Stimulated activated CD8-positive, alpha-beta memory T cell treated with anti-CD3 and anti-CD28 coated beads, Interleukin-7, amount 100 ng/mL, for 48 hours (primary cell): ENCODE results near the gene PLCG1.

ENCODE experiments used
- DNase-seq, 2 donors: peaks; one replicate each; pipeline ENCODE4 v3.0.0-alpha.2; 2020; ENCODE audit warnings: low read depth in 1 of 2; ENCODE audit errors: extremely low read depth in 1 of 2

PLCG1 gene

DNA sequence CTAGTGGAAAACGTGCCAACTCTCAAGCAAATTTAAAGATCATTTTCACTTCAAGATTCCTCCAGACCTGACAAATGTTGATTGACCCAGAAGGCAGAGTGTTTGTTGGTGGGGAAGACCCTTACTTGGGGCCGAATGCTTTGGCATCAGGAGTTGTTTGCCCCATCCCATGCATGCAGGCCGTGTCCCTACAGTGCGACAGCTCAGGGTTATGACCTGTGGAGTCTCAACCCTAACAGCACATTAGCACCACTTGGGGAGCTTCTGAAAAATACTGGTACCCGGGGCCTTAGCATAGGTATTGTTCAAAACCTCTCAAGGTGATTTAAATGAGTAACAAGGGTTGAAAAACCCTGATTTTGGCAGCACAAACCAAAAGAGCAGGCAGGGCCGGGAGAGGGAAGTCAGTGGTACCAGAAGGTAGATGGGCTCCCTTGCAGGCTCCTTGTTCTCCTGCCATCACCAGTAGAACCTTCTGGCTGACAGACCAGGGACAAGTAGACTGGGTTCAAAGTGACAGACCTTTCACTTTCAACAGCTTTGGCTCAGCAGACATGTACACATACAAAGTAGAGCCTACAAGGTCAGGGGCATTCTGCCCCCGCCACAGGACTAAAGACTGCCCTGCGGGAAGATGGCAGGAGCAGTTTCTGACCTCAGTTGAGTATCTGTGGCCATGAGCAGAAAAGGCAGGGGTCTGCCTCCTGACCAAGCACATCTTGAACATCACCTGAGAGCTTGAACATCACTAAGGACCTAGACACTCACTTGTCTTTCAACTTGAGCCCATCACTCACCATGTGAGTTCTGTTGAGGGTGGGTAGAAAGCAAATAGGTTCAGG, 39.6 kb downstream of the PLCG1 start:
- DNase-seq, result no peak

DNA sequence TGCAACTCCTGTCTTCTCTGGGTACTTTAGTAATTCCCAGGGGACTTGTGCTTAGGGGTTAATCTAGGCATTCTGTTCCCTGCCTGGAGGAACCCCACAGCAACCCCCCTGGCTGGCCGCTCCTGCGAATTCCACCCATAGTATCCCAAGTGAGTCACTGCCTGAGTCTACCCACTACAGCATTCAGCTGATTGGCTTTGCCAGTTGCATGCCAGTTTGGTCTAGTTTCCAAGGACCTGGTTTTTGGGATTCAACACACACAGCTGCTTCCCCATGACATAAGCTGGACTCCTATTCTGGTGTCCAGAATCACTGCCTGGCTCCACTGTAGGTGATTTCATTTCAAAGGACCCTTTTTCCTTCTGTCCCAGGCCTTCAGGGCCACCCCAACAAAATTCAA, 40.3 kb downstream of the PLCG1 start:
- no peak for DNase-seq

DNA sequence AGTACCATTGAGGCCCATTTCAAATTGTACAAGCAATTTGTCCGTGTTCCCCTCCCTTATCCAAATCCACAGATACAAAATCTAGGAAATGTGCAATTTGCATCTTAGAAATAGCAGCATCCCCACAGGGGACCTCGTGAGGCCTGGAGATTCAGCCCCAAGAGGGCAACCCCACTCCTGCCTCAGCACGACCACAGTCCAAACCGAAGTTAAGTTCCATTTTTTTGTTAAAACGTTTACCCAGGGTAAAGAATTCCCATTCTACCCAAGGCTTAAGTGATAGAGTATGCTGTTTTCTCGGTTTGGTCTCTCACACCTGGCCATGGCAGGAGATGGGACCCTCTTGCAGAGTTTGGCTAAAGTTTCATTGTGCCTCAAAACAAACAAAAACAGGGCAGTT, 41.2 kb downstream of the PLCG1 start:
- DNase-seq, result no peak

DNA sequence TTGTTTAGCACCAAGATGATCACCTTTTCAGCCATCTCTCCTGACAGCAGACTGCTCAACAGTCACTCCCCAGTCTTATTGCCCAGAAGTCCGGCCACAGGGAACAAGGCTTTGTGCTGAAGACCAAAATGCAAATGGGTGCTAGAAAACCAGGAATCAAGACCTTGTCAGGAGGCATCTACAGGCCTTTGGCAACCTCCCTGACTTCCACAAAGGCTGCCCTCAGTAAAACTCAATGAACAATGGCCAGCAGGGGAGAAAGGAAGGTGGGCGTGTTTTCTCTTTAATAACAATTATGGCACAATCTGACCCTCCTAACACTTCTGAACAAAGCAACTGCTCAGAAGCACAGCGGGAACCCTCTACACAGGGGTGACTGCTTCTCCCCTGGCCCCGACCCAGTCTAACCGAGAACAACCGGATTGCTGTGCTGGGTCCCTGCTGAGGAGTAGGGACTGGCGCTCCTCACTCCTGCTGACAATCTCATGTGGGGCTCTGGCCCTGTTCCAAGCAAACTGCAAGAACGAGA, 41.6 kb downstream of the PLCG1 start:
- no peak for DNase-seq

DNA sequence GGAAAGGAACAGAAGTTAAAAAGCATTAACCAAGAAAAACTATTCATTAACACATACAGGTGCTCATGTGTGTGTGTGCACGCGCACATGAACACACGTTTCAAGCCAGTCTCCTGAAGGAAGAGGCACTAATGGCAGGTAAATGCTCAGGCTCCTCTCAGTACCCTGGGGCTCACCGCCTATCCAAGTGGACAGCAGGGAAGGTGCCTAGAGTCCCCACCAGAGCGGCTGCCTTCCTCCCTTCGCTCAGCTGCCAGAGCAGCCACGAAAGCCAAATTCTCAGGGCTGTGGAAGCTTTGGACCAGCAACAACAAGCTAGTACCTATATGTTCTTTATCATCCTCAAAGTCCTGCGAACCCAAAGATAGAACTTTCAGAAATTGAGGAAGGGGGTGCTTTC, 42.6 kb downstream of the PLCG1 start:
- DNase-seq, result no peak

DNA sequence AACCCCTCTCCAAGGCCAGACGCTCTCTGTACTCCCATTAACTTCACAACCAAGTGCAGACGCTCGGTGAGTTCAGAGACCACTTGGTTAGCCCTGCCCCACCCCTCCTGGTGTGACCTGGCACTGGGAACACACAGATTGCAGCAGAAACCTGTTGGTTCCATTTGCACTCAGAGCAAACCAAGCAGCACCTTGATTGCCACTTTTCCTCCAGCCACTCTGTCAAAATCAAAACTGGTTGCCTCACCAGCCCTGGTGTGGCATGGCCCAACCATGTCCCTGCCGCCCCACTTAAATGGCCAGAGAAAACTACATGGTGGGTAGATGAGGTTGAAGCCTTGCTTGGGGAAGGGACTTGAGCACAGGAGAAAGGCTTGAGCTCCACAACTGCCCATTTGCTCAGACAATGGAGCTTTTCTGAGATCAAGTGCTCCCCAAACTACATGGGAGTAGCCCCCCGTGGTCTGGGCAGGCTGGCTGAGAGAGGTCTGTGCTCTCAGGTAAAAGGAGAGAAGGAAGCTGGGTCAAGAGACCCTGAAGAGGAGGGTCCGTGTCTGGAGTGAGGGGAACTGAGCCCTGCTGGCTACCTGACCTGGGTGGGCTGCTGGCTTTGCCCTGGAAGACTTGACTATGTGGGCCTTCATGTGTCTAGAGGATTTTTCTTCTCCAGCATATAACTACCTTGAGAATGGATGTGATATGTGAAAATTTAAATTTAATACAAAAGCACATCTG, 43.4 kb downstream of the PLCG1 start:
- DNase-seq, result no peak

DNA sequence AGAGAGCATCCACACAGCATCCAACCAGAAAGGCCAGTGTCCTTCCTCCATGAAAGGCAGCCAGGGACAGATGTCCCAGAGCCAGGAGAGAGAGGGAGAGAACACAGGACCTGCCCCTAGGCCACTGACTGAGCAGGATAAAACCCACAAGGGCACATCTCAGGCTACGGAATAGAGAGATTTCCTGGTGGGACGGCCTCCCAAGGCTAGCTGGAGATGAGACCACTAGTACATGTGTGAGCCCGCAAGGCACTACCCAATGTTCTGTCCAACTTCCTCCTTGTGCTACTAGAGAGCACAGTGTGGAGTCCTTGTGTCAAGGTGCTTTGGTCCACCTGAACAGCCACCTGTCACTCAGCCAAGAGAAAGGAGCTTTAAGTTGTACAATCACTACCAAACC, 44.2 kb downstream of the PLCG1 start:
- DNase-seq, result no peak

DNA sequence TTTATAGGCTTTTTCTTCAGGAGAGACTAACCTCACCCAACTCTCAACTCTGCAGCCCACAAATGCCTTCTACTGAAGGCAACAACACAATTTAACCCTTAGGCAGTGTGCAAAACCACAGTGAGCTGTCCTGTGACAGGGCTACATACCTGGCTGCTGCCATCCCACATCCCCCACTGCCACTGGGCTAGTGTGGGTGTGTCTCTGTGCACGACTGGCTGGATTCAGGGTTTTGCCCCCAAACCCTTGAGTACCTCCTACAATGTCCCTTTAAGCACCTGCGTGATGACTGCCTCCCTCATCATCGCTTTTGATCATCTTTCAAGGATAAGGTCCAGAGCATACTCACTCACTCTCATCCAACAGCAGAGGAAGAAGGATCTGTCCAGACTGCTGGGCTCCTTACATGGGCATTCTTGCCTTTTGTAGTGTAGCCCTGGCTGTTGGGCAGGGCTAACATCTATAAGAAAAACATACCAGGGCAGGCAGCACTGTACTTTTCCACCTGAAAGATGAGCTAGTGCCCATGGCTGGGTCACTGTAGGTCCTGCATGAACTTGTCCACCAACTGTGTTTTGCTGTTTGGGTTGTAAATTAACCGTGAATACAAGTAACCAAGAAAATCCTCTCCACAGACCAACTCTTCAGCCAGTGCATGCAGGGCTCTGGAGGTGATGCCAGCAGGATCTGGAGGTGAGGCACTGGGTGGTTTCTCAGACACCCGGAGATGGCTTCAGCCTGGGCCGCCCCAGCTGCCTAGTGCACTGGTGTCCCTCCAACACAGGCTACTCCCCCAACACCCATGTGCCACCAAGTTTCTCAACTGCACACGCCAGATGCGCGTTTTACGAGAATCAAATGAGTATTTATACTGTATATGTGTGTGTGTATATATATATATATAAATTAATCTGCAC, 45.2 kb downstream of the PLCG1 start:
- DNase-seq, result no peak

DNA sequence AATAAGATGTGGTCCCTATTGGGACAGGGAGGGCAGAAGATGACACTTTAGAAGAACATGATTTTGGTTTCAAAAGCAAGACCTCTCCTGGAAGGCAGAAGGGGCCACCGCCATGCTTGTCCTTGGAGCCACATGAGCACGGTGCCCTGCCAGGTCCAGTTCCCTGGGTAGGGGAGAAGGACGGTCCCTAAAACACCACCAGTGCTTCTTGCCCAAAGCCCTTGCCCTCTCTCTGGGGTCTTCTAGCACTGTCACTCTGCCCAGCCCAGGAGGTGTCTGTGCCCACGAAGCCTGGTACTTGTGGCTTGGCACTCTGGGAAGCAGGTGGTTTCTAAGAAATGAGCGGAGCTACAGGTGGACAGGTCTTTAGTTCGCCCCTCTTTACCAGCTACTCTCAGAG, 46.0 kb downstream of the PLCG1 start:
- no peak for DNase-seq

DNA sequence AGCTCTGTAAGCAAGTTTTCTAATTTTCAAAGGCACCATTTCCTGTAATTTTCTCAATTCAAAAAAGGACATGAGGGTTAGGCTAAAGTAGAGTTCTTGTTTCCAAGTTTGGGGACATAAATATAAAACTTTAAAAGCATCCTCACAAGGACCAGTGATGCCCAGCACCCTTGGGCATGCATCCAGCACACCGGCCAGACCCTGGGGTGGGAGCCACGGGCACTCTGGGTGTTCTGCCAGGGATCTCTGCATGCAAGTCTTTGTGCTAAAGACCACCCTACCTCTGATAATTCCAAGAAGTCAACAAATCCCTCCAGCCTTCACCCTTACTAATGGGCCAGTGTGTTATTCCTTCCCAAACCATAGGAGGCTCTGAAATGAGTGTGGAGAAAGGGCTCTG, 46.5 kb downstream of the PLCG1 start:
- no peak for DNase-seq

DNA sequence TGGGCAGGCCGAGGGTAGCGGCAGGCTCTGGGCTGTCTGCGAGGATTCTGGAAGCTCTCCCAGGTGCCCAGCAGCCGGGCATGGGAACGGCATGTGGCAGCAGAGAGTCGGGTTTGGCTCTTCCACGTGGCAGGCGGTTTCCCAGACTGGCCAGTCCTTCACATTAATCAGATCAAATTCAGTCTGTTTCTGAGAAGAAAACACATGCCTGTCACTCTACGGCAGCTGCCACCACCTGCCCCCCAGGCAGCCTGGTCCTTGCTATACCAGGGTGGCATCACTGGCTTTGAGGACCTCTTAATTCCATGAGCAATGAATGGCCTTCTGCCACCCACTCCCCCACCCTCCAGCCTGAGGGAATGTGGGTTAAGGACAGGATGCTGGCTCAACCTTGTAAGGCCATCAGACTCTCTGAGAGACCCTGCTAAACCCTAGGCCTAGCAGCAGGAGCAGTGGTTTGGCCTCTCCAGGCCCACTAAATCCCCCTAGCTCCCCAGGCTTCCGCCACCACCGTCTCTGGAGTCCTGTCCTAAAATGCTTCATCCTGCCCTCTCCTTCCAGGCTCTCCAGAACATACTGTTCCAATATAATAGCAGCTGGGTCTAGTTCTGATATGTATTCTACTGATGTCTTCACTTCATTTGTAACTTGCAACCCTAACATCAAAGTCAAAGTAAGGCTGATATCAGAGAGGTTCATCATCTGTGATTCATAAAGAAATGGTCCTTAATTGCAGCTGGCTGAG, 47.8 kb downstream of the PLCG1 start:
- DNase-seq, result no peak

DNA sequence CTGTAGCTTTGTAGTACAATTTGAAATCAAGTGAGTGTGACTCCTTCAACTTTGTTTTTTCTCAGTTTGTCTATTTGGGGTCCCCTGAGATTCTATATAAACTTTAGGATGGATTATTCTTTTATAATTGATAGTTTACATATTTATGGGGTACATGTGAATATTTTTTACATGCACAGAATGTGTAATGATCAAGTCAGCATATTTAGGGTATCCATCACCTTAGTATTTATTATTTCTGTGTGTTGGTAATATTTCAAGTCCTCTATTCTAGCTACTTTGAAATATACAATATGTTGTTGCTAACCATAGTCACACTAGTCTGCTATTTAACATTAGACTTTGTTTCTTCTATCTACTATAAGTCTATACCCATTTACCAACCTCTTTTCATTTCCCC, 50.3 kb downstream of the PLCG1 start:
- no peak for DNase-seq

DNA sequence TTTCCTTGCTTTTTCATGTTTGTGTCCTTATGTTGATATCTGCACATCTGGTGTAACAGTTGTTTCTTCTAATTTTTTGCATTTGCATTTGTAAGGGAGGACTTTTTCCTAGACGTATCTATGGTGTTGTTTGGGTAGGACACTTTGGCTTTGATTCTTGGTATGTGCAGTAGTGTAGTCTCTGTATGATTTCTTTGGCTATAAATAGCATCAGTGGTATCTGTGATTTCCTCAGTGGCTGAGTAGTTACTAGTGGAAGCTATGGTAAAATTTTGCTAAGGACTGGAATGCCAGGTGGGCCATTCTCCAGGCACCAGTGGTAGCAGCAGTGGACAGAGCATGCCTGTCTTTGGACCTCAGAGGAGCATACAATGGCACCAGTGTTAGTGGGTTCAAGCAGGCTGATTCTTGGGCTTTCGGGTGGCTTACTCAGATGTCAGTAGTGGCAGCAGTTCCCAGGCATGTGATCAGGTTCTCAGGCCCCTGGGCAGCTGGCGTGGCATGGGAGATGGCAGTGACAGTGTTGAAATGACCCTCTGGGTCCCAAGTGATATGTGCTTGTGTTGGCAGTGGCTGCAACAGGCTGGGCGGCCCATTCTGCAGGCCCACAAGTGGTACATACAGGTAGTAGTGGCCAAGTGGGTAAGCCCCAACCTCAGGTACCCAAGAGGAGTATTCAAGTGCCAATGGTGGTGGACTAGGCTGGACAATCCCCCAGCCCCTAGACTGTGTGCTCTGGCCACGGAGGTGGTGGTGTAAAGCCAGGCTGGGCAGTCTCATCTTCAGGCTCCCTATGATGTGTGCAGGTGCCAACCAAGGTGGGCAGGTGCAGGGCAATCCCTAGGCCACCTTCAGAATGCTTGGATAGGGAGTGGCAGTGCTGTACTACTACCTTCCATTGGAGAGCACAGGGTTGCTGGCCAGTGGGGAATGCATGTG, 54.5 kb downstream of the PLCG1 start:
- no peak for DNase-seq

DNA sequence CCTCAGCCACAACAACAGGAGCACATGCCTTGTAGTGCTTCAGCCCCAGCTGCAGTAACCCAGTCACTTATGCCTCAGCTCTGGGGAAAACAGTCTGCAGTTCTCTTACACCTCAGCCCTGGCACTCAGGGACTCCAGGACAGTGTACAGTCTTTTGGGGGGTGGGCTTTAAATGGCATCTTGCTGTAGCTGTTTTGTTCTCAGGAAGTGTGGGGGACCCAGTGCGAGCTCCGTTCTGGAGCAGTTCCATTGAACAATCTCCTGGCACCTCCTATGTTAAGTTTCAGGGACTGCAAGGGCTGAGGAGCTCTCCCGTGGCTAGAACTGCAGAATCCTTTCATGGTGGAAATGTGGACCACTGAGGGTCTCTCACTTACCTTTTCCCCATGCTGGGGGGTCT, 55.2 kb downstream of the PLCG1 start:
- no peak for DNase-seq

DNA sequence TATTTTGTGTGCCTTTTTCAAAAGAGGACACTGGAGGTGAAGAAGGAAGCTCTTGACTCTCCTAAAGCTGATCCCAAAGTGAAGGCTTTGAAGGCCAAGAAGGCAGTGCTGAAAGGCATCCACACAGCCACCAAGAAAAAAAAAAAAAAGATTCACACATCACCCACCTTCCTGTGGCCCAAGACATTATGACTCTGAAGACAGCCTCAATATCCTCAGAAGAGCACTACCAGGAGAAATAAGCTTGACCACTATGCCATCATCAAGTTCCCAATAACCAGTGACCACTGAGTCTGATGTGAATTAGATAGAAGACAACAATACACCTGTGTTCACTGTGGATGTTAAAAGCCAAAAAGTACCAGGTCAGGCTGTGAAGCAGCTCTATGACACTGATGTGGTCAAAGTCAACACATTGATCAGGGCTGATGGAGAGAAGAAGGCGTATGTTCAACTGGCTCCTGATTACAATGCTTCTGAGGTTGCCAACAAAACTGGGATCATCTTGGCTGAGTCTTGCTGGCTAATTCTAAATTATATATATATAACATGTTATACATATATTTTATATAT, 59.4 kb downstream of the PLCG1 start:
- DNase-seq, result no peak

DNA sequence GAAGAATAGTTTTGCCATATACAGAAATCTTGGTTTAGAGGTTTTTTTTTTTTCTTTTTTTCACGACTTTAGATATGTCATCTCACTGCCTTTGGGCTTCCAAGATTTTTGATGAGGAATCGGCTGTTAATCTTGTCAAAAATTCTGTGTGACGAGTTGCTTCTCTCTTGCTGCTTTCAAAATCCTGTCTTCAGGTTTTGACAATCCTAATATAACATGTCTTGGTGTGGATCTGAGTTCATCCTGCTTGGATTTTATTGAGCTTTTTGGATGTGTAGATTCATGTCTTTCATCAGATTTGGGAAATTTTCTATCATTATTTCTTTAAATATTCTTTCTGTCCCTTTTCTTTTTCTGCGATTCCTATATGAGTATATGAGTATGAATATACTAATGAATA, 61.1 kb downstream of the PLCG1 start:
- no peak for DNase-seq

DNA sequence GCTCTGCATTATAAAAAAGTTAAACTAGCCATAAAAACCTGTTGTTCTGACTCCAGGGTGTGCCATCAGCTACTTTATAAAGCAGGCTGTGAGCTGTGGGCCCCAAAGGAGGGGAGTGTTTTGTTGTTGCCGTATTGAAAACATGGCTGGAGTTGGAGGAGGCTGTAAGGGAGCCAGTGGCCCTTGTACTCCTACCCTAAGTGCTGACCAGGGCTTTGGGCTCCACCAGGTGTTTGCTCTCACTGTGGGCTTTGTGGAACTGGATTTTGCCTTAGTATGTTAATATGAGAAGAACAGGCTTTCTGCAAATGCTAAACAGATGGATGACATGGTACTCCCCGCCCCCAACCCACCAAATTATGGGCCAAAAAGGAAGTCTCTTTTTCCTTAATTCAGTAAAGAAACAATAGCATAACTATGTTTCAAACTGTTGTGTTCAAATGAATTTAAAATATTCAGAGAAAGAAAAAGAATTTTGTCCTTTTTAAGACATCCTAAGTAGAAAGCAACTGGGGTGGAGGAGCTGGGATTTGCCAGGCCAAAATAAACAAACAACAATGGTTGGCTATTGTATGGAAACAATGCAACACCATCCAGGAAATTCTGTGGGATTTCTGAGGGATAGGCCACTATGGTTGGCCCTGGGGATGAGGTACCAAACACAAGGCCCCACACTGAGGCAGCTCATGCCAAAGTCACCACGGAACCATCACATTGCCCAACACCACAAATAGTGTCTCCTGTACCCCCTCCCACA, 63.3 kb downstream of the PLCG1 start:
- DNase-seq, result no peak

DNA sequence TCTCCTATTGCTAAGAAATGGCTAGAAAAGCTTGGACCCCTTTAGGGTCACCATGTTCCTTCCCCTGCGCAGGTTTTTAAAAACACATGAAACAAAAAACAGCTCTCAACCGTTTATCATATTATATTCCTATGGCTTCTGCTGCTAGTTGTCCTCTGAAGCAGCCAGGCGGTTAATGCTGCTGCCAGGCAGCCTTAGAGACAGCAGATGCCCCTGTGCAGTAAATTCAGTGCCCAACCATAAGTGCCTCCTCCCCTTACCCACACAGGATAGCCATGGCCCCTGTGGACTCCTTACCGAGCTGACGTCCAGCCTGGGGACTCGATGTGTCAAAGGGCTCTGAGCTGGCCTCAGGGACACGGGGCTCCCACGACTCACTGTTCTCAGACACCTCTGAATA, 64.4 kb downstream of the PLCG1 start:
- no peak for DNase-seq
